HG03039 (cell line): ENCODE results near the gene SLC25A36.
A peak's percentile ranks its signal among the peaks of the same experiment; 100 is the strongest.

ENCODE experiments used
- ATAC-seq: cut with Tn5 transposase; IDR thresholded peaks from one replicate; pipeline ENCODE4 v1.9.1; 2021; ENCODE audit warnings: mild to moderate bottlenecking, moderate library complexity; ENCODE audit not compliant: unreplicated experiment

Gene SLC25A36, protein sequence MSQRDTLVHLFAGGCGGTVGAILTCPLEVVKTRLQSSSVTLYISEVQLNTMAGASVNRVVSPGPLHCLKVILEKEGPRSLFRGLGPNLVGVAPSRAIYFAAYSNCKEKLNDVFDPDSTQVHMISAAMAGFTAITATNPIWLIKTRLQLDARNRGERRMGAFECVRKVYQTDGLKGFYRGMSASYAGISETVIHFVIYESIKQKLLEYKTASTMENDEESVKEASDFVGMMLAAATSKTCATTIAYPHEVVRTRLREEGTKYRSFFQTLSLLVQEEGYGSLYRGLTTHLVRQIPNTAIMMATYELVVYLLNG

DNA sequence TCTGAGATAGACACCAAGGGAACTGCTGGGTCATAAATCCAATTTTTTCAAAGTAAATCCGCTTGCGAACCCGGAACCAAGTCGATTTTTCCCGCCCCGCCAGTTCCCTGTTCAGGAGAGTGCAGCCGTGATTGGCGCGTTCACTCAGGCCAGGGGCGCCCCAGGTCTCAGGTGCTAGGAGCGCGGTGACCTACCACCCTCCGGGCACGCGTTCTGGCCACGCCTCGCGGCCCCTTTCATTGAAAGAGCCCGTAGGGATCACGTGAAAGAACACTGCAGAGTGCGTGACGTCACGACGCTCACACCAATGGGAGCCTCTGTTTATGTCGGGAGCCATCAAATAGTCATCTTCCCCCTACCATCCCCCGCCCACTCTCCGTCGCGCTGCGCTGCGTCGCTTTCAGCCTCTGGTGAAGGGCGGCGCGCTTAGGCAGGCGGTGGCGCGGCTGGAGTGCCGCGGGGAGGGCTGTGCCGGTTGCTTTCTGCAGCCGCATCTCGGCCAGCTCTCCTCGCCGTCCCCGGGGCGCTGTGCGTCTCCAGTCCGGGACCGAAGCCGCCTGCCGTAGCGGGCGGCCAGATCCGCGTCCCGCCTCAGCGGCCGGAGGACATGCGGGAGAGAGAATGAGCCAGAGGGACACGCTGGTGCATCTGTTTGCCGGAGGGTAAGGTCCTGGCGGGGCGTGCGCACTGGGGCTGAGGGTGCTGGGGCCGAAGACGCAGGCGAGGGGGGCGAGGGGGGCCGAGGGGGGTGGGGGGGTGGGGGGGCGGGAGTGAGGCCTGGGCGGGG, at the start of gene SLC25A36:
Gene SLC25A36, plus strand, starts transcription at position 403 of the 787 bp plus-strand sequence. Its CDS starts 219 bp downstream, at position 622.
- ATAC-seq, result peak; percentile 97

DNA sequence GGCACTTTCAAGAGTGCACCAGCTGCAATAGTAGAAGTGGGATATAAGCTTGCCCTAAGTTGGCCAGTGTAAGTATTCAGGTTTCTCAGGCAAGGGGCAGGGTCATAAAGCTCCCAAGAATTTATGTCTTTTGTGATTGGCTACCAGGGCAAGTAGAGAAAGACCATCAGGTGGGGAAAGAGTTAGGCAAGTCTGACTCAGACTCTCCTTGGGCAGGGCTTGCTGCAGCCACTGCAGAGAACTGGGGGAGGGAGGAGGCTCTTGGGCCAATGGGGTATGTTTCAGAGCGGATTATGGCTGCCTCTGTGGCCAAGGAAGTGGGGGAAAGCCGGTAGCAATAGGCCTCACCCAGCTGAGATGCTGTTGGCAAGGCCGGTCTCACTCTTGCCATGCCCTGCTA, 44.6 kb upstream of the SLC25A36 start:
- no peak for ATAC-seq

DNA sequence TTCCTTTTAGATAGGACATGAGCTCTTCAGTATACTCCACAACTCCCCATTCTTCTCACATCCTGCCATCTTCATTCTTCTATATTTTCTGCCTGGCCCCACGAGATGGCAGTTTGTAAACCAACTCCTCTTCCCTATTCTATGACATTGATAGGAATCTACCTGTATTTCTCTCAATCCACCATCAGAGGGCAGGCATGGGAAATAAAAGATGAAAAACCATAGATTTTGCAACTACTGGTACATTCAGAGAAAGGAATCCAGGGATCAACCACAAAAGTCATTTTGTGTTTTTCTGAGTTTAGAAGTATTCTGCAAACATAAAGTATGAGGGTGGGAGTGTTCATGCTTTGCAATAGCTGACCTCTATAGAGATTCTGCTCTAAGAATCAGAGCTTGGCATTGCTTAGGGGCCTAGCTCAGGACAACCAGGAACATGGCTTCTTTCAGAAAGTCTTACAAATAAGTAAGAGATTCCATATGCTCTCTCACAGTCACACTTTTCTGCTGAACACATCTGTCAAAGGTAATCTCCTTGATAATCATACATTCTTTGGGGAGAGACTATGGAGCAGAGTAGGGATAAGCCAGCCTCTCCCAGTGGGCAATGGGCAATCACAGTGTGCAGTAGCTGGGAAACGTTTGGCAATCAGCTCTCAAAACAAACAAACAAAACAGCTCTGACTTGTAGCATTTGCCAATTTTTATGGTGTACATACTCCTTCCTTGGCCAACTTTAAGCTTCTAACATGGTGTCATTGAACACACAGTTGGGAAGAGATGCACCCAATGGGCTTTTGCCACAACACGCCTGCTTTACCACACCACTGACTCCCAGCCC, 43.1 kb upstream of the SLC25A36 start:
- no peak for ATAC-seq

DNA sequence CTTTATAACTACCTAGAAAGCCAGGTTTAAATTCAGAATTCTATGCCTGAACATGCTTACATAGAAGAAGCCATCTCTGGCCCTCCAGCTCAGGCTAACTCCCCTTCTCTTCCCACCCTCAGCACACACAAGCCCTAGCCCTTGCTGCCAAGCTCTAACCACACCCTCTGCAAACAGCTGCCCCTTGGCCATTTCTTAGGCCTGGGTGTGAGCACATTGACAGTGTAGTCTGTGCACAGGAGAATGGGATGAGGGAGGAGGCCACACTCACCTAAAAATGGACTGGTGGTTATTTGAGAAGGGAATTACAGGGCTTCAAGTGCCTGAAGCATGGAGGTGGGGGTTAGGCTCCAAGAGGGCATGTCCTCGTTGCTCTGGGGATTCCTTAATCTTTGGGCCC, 42.3 kb upstream of the SLC25A36 start:
- ATAC-seq, result no peak

DNA sequence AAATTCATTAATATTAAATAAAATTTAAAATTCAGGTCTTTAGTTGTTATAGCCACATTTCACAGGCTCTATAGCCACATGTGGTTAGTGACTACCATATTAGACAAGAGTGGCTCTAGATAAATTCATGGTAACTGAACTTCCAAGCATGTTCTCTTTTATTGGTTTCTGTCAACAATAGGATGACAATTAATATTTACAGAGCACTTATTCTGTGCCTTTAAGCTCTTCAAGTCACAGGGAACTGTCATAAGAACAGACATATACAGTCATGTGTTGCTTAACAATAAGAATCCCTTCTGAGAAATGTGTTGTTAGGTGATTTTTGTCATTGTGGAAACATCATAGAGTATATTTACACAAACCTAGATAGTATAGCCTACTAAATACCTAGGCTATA, 38.8 kb upstream of the SLC25A36 start:
- ATAC-seq, result no peak

DNA sequence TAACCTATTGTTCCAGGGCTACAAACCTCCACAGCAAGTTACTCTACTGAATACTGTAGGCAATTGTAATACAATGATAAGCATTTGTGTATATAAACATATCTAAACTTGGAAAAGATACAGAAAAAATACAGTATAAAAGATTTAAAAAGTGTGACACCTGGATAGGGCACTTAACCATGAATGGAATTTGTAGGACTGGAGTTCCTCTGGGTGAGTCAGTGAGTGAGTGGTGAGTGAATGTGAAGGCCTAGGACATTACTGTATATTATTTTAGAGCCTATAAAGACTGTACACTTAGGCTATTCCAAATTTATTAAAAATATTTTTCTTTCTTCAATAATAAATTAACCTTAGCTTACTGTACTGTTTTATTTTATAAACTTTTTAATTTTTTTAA, 38.4 kb upstream of the SLC25A36 start:
- no peak for ATAC-seq

DNA sequence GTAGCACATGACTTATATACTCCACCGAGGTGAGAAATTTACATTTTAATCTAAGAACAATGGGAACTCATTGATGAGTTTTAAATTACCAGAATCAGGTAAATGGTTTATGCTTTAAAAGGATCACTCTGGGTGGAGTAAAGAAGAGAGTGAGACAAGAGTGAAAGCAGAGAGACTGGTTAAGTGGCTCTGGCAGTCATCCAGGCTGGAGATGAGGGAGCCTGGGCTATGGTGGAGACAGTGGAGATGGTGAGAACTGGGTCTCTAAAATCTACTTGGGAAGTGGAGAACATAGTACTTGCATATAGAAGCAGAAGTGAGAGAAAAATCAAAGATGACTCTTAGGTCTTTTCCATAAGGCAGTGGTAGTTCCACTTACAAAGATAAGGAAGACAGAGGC, 37.1 kb upstream of the SLC25A36 start:
- ATAC-seq, result no peak

DNA sequence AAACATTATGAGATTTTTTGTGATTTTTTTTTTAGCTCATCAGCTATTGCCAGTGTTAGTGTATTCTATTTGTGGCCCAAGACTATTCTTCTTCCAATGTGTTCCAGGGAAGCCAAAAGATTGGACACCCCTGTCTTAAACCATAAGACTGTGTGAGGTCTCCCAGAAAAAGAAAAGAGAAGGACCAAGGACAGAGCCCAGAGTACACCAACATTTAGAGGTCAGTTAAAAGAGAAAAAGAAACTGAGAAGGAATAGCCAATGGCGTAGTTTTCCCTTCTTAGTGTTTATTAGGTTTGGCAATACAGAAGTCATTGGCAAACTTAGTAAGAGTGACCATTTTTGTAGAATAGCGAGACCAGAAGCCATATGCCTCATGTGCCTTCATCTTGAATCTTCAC, 36.1 kb upstream of the SLC25A36 start:
- no peak for ATAC-seq

DNA sequence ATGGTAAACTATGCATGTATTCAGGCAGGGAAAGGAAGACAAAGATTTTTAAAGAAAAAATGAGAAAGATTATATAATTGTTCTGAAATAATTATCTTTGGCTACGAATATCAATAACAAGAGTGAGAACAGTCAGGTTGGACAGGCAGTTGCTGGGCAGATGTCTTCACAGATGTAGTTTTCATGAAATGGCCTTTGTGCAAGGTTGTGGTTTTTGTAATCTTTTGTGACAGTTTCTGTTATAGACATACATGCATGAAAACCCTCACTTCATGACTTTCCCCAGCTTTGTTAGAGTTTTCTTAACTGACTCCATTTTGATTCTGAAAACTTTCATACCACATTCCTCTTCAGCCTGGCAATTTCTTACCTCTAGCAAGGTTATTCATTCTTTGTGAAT, 34.9 kb upstream of the SLC25A36 start:
- no peak for ATAC-seq

DNA sequence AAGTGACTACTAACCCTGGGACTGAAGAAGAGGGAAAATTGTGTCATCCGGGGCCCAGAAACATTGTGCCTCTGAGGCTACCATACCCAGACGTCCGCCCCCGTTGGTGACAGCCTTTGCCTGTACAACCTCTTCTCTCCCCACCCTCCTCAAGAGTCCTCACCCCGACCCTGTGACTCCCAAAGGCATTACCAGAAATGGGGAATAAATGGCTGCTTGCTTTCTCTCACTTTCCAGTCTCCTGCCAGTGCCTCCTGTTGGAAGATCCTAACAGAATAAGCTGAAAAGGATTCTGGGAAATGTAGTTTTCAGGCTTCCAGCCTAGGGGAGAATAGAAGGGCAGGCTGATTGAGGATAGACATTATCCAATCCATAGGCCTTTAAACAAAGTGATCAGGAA, 30.8 kb upstream of the SLC25A36 start:
- no peak for ATAC-seq

DNA sequence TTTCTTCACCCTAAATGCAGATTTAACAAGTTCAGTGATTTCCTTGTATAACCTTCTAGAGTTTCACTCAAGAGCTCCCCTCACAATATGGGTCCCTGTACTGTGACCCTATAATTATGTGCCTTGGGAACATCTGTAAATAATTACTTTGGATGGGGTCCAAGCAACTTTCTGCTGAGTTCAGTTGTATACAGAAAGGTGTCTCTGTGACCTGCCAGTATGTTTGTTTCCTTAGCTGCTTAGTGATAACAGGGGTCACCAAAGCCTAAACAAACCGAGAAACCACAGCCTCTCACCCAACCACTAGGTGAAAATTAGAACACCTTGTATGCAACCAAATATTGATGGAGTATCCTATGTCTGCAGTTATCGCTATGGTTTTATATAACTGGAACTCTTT, 29.8 kb upstream of the SLC25A36 start:
- ATAC-seq, result no peak

DNA sequence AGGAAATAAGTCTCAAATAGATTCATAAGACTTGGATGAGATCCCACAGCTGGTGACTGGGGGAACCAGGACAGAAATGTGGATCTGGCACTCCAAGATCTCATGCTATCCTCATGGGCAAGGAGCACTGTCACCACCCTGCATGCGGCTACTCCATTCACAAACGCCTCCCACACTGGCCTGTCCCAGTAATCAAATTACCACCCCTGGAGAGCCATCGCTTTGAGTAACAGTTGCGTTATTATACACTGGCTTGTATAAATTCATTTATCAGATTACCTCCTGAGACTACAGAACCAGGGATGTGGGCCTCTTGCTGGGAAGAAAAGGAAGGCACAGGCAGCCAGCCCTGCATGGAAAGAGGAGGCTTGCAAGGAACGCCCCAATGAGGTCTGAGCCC, 27.9 kb upstream of the SLC25A36 start:
- no peak for ATAC-seq

DNA sequence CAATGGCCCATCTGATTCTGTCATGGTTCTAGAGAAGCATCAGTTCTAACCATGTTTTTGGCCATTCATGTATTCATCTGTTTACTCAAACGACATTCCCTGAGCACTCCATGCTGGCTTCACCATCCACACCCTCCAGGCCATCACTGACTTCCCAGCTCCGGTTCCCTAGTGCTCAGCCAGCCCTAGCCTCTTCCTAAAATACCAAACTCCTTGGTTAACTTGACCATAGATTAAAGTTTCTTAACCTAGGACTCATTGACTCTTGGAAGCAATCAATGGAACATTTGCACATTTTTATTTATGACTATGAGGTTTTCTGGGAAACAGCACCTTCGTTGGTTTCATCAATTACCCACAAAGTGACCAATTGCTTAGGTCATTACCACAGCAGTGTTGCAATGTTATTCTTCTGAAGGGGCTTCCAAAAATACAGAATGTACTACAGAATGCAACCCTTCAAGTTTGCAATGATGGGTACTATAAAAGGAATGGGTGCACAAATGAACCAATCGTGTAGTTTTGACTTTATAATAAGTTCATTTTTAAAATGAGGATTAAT, 27.2 kb upstream of the SLC25A36 start:
- no peak for ATAC-seq

DNA sequence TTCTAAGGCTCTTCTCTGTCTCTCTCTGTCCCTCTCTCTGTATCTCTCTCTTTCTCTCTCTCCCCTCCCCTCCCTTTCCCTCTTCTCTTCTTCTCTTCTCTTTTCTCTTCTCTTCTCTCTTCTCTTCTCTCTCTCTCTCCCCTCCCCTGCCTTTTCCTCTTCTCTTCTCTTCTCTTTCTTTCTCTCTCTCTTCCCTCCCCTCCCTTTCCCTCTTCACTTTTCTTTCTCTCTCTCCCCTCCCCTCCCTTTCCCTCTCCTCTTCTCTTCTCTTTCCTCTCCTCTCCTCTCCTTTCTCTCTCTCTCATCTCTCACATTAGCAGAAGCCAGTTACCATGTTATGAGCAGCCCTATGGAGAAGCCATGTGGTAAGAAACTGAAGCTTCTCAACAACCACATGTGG, 25.0 kb upstream of the SLC25A36 start:
- no peak for ATAC-seq

DNA sequence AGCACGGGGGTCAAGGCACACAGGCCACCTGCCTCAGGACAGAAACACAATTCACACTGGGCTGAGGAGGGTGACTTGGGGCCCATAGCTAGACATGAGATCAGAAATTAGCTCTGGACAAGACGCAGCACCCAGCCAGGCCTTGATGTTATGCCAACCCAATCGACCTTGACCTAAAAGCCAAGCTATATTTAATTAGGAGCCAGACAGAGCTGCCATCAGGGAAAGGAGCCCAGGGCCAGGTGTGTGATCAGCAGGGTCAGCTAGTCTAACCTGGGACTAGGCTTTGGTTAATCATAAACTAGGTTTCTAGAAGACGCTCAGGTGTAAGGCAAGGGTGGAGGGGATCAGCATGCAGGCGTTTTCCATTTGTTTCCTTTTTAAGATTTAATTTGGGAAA, 23.9 kb upstream of the SLC25A36 start:
- ATAC-seq, result no peak

DNA sequence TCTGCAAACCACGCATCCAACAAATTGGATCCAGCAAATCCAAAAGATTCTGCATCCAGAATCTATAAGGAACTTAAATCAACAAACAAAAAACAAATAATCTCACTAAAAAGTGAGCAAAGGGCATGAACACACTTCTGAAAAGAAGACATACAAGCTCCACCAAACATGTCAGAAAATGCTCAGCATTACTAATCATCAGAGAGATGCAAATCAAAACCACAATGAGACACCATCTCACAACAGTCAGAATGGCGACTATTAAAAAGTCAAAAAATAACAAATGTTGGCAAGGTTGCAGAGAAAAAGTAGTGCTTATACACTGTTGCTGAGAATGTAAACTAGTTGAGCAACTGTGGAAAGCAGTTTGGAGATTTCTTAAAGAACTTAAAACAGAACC, 21.6 kb upstream of the SLC25A36 start:
- ATAC-seq, result no peak

DNA sequence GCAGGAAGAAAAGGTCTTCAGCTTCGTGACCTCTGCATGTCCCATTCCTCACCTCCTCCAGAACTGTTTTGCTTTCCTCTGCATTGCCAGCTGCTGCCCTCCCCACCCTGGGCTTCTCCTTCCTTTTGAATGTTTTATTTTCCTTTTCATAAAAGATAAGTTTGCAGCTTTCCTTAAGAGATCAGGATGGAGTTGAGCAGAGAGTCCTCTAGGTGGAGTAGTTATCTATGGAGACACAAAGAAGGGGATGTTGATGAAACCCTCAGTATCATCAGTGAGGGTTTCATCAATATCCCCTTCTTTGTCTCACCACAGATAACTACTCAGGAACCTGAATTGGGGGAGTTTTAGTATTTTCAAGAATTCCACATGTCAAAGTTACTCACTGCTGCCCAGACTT, 19.0 kb upstream of the SLC25A36 start:
- ATAC-seq, result no peak

DNA sequence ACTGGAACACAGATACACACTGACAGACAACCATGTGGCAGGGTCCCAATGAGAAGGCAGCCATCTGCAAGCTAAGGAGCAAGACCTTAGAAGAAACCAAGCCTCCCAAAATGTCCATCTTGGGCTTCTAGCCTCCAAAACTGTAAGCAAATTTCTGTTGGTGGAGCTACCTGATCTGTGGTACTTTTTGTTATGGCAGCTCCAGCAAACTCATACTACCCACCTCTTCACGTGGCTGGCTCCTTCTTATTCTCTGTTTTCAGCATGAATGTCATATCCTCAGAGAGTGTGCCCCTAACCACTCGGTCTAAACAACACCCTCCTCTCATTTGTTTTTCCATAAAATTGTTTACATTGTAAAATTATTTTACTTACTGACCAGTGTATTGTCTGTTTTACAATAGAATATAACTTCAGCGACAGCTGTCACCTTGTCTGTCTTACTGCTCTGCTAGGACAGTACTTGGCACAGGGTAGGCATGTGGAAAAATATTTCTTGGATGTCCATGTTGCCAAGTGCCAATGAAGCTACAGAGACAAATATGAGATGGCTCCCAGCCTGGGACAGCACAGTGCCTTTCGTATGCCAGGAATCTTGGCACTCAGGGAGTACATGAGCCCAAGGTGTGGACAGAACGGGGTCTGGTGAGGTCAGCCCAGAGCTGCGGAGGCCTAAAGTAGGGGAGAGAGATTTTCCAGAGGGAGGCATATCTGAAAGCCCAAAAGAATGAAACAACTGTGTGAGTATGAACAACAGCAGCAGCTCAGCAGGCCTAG, 17.4 kb upstream of the SLC25A36 start:
- no peak for ATAC-seq

DNA sequence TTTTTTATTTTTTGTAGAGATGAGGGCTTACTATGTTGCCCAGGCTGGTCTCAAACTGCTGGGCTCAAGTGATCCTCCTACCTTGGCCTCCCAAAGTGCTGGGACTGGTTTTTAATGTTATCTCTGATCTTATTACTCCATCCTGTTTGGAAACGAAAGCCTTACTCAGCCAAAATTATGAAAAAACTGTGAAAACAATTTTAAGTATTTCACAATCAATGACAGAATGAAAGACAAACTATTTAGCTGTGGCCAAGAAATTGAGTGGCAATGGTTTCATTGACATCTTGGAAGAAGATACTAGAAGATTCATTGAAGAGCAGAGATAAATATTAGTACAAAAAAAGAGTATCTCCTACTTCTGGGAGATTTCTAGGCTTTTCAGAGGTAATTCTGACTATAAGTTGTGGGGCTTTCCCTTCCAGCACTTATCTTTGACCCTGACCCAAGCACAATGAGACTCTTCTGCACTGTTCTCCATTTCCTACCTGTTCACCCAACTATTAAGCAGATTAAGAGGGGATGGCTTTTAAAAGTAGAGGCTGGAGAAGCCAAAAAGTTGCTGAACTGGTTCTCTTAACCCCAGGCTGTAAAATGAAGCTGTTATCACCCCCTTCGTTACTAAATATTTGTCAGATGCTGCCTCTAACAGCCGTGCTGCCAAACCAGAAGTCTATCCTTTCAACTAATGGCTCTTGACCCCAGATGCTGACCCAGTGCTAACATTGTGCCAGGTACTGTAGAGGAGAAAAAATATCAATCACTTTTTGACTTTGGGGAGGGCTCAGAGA, 14.2 kb upstream of the SLC25A36 start:
- no peak for ATAC-seq

DNA sequence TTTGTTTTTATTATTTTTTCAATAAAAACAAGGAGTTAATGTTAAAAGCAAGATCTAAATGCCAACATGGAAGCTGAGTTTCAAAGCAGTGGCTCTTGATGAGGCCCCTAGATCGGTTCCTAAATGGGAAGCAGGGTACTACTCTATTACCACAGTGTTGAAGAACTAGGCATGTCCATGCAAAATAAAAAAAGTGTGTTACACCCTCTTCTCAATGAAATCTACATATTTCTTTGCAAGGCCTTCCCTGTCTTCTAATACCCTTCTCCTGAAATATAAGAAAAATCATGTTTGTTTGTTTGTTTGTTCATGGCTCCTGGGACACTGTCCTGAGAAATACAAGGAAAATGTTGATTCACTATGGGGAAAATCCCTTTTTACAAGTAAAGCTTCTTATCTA, 12.2 kb upstream of the SLC25A36 start:
- ATAC-seq, result no peak
